NCI-H82 treated with DMSO at 0.1 percent for 48 hours (cell line): ENCODE data around the gene IL1F10.

ENCODE experiments used
- DNase-seq: peaks from one replicate; lab custom pipeline; 2025; ENCODE audit not compliant: unreplicated experiment; lab: John Stamatoyannopoulos, UW

The IL1F10 gene

DNA sequence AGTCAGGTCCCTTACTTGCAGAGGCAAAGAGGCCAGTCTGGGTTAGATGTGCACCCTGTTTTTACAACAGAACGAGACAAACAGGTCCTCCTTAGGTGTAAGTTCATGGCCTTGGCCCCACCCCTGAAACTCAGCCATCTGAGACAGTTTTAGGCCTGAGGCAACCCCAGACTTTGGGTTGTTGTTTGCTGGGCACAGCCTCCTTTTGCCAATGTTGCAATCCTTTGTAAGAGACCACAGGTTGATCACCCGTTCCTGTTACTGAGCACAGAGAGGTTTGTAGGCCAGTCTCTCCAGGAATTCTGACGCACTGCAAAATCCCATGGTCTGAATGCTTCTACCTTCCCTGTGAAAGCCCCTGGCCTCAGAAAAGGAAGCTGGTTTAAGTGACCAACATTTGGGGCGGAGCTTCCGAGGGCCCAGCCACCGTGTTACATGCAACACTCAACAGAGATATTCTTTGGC is 44.1 kb downstream of the IL1F10 start:
- DNase-seq: no peak

DNA sequence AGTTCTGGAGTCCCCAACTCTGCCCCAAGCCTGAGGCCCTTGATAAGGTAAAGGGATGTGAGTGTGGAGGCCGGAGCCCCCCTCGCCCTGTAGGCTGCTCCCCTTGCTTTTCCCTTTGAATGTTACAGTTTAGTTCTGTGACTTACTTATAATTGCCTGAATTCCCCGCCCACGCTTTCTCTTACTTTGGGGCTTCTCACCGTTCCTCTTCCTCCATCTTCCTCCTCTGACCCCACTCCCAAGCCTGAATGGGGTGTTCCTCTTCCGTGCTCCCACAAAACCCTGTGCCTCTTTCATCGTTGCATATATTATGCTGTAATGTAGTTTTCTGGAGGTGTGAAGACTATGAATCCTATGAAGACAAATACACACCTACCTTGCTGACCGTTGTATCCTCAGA is 44.7 kb downstream of the IL1F10 start:
- DNase-seq: no peak

DNA sequence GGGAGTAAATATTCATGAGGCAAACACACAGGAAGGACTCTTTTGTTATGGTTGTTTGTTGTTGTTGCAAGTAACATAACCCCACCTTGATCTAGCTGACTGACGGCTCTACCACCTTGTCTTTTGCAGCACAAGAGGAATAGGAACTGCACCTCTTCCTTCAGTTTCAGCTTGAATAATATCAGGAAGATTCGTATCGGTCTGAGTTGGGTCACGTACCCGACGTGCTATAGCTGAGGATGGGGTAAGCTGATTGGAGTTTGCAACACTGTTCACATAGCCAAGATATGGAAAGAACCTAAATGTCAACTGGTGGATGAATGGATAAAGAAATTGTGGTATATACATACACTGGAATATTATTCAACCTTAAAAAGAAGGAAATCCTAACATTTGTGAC is 45.1 kb downstream of the IL1F10 start:
- DNase-seq: no peak

DNA sequence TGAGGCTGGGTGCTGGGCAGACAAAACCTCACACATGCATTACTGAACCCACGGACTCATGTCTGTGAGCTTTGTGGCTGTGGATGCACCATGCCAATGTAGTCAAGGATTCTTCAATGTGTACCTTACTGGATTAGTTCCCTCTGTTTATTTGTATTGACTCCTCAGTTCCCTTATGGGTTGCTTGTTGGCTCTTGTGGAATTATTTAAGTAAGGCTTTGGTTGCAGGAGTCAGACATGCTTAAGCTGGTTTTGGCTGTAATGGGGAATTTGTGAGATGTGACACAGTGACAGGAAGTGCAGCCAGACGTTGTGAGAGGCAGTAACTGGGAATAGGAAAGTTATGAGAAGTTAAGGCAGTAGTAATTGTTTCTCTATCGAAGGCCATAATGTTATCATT is 46.0 kb downstream of the IL1F10 start:
- no peak for DNase-seq

DNA sequence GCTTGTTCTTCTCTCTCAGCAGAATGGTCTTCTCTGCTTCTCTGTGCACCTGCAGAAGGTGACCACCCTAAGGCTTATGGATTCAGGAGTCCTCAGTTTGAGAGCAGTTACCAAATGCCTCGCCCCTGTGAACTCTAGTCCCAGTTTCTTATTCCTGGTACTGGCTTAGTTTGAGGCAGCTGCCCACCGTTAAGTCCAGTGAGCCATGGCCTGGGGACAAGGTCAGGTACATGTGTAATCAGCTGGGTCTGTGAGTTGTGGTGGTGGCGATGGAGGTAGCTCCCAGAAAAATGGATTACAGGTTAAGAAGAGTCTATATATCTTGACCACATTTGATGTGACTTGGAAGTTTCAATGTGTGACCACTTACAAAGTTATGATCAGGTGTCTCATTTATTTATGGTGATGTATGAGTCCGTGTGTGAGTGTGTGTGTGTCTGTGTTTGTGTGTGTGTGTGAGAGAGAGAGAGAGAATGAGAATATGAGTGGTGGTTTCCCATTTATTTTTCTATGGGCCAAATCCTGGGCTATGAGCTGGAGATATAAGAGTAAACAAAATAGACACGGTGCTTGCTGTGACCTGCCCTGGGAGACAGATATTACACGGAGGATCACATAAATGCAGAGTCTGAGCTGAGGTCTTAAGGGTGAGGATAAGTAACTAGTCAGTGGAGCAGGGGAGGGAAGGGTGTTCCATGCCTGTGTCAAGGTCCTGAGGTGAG is 46.6 kb downstream of the IL1F10 start:
- no peak for DNase-seq

DNA sequence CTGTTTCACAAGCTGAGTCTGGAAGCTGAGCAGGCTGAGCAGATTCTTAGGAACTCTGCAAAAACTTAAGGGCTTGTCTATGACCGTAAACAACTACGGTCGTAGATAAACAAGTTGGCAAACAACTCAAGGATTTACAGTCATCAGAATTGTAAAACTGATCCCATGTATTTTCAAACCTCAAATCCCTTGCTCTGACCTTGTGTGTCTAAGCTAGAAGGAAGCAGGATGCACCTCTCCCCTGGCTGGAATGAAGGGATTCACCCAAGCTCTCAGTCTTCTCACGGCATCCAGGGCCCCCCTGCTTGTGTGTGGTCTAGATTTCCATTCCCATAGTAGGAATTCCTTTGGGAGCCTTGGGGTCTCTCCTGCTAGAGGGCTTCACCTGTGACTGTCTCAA is 47.2 kb downstream of the IL1F10 start:
- no peak for DNase-seq

DNA sequence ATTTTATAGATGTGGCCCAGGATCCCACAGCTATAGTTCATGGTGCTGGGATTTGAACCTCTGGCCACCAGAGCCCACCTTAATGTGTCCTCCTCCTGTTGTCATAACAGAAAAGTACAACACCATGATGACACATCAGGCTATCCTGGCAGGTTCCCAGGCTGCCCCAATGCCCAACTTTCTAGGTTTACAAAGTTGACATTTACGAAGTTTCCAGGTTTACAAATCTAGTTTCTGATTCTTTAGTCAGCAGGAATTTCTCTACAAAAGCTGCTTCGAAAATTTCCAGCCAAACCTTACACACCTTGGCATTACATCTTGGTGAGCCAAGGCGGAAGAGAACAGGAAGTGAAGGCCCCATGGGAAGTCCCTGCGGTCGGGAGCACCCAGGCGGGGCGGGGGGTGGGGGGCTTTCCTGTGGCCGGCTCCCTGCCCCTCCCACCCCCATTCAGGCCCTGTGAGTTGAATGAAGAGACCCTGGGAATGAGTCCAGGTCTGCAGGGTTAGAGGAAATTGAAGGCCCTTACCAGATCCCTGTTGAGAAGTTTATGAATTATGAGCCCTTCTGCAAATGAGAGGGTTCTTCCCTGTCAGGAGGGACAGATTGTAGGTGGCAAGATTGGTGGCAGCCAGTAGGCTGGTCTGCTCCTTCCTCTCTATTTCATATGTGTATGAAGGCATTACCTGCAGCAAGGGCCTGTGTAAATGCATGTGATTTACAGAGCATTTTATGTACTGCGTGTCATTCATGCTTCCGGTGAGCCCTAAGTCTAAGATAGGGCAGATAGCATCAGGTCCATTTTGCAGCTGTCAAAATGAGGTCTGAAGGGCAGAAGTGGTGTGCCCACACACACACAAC is 48.6 kb downstream of the IL1F10 start:
- DNase-seq: no peak

DNA sequence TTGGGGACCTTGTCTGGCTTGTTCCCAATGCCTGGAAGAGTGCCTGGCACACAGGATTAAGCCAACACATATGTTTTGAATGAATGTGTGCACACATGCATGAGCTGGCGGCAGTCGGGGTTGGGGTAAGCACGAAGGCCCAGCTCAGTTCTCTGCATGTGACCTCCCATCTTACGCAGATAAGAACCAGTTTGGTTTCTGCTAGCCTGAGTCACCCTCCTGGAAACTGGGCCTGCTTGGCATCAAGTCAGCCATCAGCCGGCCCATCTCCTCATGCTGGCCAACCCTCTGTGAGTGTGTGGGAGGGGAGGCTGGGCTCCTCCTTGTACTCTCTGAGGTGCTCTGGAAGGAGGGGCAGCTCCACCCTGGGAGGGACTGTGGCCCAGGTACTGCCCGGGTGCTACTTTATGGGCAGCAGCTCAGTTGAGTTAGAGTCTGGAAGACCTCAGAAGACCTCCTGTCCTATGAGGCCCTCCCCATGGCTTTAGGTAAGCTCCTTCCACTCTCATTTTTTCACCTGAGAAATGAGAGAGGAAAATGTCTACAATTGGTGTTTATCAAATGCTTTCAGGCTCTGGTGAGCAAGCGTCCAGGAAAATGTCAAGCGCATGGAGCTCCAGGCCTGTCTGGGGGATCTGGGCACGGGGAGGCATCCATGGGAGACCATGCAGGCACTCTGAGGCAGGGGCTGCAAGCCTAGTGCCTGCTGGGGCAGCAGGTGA is 49.9 kb downstream of the IL1F10 start:
- no peak for DNase-seq

DNA sequence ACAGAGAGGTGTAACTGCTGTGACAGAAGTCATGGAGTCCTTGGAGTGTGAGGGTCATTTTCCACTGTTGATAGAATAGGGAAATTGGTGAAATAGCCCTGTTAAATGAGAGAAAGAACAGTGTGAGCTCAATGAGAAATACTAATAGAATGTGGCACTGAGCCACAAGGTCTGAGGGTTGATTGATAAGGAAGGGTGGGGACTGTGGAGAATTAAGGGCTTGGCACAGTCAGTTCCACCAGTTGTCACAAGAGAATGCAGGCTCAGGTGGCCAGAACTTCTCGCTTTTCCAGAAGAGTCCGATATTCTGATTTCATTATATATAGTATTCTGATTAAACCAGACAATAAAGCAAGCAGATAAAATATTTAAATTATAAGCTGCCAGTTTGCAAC is 50.5 kb downstream of the IL1F10 start:
- DNase-seq: no peak

DNA sequence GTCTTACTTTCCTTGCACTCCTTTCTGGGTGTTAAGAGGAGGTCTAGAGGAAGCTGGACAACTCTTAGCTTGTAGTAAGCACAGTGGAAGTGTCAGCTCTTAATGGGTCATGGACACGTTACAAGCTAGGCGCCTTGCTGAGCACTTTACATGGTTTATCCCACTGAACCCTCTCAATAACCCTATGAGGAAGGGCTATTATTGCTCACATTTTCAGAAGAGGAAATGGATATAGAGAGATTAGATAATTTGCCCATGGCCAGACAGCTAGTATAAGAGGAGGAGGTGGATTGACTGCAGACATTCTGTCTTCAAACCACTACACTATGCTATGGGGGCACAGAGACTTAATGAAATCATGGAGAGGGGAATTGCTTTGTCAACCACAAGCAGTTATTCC is 51.3 kb downstream of the IL1F10 start:
- no peak for DNase-seq

DNA sequence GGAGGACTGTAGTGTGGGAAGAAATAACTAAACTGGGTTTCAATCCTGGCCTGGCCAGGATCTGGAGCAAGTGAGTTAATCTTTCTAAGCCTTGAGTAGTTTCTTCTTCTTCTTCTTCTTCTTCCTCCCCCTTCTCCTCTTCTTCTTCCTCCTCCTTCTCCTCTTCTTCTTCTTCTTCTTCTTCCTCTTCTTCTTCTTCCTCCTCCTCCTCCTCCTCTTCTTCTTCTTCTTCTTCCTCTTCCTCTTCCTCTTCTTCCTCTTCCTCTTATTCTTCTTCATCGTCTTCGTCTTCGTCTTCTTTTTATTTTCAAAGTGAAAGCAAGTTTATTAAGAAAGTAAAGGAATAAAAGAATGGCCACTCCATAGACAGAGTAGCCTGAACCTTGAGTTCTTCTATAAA is 53.1 kb downstream of the IL1F10 start:
- no peak for DNase-seq

DNA sequence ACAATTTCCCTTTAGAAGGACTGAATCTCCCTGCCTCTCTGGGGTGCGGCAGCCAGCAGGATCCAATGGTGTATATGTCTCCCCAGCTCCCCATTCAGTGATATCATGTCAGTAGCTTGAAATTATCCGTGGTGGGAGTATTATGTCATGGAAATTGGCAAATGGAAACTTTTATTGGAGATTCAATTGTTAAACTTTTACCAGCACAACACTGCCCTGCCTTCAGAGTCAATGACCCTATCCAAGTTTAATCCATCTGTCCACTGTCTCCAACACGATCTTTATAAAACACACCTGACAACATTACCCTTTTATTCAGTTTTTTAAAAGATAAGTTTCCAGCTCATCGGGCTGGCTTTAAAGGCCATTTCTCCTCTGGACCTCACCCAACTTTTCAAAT is 54.6 kb downstream of the IL1F10 start:
- DNase-seq: no peak

DNA sequence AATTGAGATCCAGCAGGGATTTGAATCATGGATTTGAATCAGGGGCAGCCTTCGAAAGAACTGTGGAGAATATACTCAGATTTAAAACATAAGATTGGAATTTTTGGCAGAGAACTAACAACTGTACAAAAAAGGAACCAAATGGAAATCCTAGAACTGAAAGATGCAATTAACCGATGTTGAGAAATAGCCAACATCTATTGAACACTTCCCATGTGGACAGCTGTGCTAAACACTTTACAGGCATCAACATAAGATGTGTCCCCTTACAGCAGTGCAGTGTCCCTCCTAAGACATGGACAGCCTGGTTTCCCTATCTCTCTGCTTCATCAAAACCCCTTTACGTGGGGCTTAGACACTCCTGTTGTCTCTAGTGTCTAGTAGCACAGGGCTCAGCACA is 56.0 kb downstream of the IL1F10 start:
- DNase-seq: no peak

DNA sequence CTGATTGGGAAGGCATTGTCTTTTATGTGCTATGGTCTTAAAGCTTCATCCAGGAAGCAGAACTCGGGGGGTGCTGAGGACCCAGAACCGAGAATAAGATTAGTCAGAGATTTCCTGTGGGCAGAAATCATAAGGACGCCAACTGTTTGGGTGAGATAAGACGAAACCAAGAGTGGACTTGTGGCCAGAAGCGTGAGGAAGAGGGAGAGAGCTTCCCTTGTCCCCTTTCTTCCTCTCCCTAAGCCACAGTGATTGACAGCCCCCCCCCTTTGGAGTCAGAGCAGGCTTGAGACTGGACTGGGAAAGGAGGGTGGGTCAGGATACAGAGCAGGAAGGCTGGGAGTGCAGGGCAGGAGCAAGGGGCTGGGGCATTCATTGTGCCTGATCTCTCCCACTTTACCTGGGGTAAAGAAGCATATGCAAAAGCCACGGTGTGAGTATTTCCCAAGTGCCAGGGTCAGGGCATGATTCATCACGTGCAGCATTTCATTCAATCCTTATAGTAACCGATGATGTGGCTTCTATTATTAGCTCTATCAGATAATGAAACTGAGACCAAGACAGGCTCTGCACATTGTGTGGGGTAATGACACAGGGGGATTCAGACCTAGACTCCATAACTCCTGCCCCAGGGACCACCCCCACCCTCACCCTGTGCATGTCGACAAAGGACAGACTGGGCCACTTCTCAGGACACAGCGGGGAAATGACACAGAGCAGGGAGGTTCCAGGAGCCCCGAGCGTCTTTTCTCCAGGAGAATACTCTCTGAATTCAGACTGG is 56.6 kb downstream of the IL1F10 start:
- DNase-seq: no peak
